Measurements from ENCODE around the gene INF2.

Gene INF2

GRCh38 chr14:104766863-104767633, 77.6 kb downstream of the INF2 start:
- no peak for TF ChIP-seq CTCF (IDR thresholded peaks at IDR 0.05)
- Histone ChIP-seq H3K36me3 (peaks cover 33% of the 10 kb centered on the region), H3K9me3 (no peaks in the 10 kb centered on the region), H3K4me1 (ENCODE audit: control insufficient read depth in 1 of 2, insufficient read depth in 1 of 2, low read depth in 1 of 2, low read length in 1 of 2) (peaks cover 2 to 10% of the 10 kb centered on the region in 2 experiments), H3K4me3 (ENCODE audit: low read depth in 1 of 2, low read length in 1 of 2) (no peak overlapping the region), H3K27me3 (no peaks in the 10 kb centered on the region), H3K27ac (no peak overlapping the region)

GRCh38 chr14:104767634-104767918, 78.2 kb downstream of the INF2 start:
- H3K9me3 ChIP-seq = no peaks in the 10 kb centered on the region
- H3K36me3 ChIP-seq = peaks cover 38% of the 10 kb centered on the region
- no peak for TF ChIP-seq CTCF (IDR thresholded peaks at IDR 0.05)
- H3K4me3 ChIP-seq (ENCODE audit: low read depth in 1 of 2, low read length in 1 of 2) = no peak overlapping the region
- H3K4me1 ChIP-seq (ENCODE audit: control insufficient read depth in 1 of 2, insufficient read depth in 1 of 2, low read depth in 1 of 2, low read length in 1 of 2) = peaks cover 2 to 10% of the 10 kb centered on the region in 2 experiments
- H3K27me3 ChIP-seq = no peaks in the 10 kb centered on the region
- H3K27ac ChIP-seq = no peak overlapping the region

- TF ChIP-seq CTCF (IDR thresholded peaks at IDR 0.05) = peak; percentile 98
- peaks cover 49% of the 10 kb centered on the region for H3K36me3 ChIP-seq
- H3K9me3 ChIP-seq = no peaks in the 10 kb centered on the region
- H3K27me3 ChIP-seq = no peaks in the 10 kb centered on the region
- peaks cover 2 to 10% of the 10 kb centered on the region in 2 experiments for H3K4me1 ChIP-seq (ENCODE audit: control insufficient read depth in 1 of 2, insufficient read depth in 1 of 2, low read depth in 1 of 2, low read length in 1 of 2)
- no peak overlapping the region for H3K4me3 ChIP-seq (ENCODE audit: low read depth in 1 of 2, low read length in 1 of 2)
- H3K27ac ChIP-seq = no peak overlapping the region
Measured at GRCh38 chr14:104768437-104769323, 79.3 kb downstream of the INF2 start.

GRCh38 chr14:104769324-104770071, 80.1 kb downstream of the INF2 start:
- Histone ChIP-seq H3K4me1 (ENCODE audit: control insufficient read depth in 1 of 2, insufficient read depth in 1 of 2, low read depth in 1 of 2, low read length in 1 of 2) (peaks cover 2 to 10% of the 10 kb centered on the region in 2 experiments), H3K27ac (no peak overlapping the region), H3K9me3 (no peaks in the 10 kb centered on the region), H3K4me3 (ENCODE audit: low read depth in 1 of 2, low read length in 1 of 2) (no peak overlapping the region), H3K27me3 (no peaks in the 10 kb centered on the region), H3K36me3 (peaks cover 58% of the 10 kb centered on the region)
- TF ChIP-seq CTCF (IDR thresholded peaks at IDR 0.05) = no peak

GRCh38 chr14:104770072-104770579, 80.7 kb downstream of the INF2 start:
- Histone ChIP-seq H3K4me1 (ENCODE audit: control insufficient read depth in 1 of 2, insufficient read depth in 1 of 2, low read depth in 1 of 2, low read length in 1 of 2) (peaks cover 2 to 10% of the 10 kb centered on the region in 2 experiments), H3K27me3 (no peaks in the 10 kb centered on the region), H3K4me3 (ENCODE audit: low read depth in 1 of 2, low read length in 1 of 2) (no peak overlapping the region), H3K36me3 (peaks cover 64% of the 10 kb centered on the region), H3K9me3 (no peaks in the 10 kb centered on the region), H3K27ac (no peak overlapping the region)
- TF ChIP-seq CTCF (IDR thresholded peaks at IDR 0.05) = no peak

Measured in neutrophil (primary cell).